ENCODE measurements around the gene RANGRF. TPM values are rescaled to one million over a fixed set of nuclear protein-coding genes. Genes with fewer than 3 reads are reported as not detected.

RANGRF gene
- total RNA-seq, 1 donor from 2014 or later: 49.9 TPM

Other genes starting within 250 kb of the RANGRF start
- gene ALOX15B, start 249.6 kb upstream of the RANGRF start, total RNA-seq: not detected in 2 replicates
- 0.29 TPM in 1 of 2 replicates, not detected in the other for gene ALOX12B, start 201.0 kb upstream of the RANGRF start, total RNA-seq
- gene ALOXE3, start 170.2 kb upstream of the RANGRF start, total RNA-seq: not detected in 2 replicates
- 0.12 and 1.2 TPM in 2 replicates for gene HES7, start 164.6 kb upstream of the RANGRF start, total RNA-seq
- gene PER1, start 136.3 kb upstream of the RANGRF start, total RNA-seq: 33.5 and 34.8 TPM in 2 replicates
- gene VAMP2, start 125.7 kb upstream of the RANGRF start, total RNA-seq: 80.1 and 84.3 TPM in 2 replicates
- 22.9 and 26.9 TPM in 2 replicates for gene TMEM107, start 112.3 kb upstream of the RANGRF start, total RNA-seq
- 12.9 and 13.0 TPM in 2 replicates for gene BORCS6, start 98.5 kb upstream of the RANGRF start, total RNA-seq
- gene AURKB, start 78.1 kb upstream of the RANGRF start, total RNA-seq: 105 and 110 TPM in 2 replicates
- 92.3 and 99.2 TPM in 2 replicates for gene CTC1, start 40.6 kb upstream of the RANGRF start, total RNA-seq
- gene PFAS, start 39.4 kb upstream of the RANGRF start, total RNA-seq: 74.6 and 75.3 TPM in 2 replicates
- gene SLC25A35, start 6.7 kb downstream of the RANGRF start, total RNA-seq: 8.9 and 10.3 TPM in 2 replicates
- gene ARHGEF15, start 21.6 kb downstream of the RANGRF start, total RNA-seq: not detected in 2 replicates
- gene ODF4, start 51.2 kb downstream of the RANGRF start, total RNA-seq: not detected in 2 replicates
- gene RPL26, start 94.5 kb downstream of the RANGRF start, total RNA-seq: 1,712 and 1,733 TPM in 2 replicates
- gene RNF222, start 109.2 kb downstream of the RANGRF start, total RNA-seq: 0.07 TPM in 1 of 2 replicates, not detected in the other
- gene NDEL1, start 147.2 kb downstream of the RANGRF start, total RNA-seq: 61.5 and 72.4 TPM in 2 replicates

All from T-helper 1 cell treated with Interleukin-12 subunit alpha and Interleukin-12 subunit beta and Interleukin-4 antibody, amounts not matched to agents 30 ng/mL and 1 ng/mL, for 36 hours (primary cell).